Kidney epithelial cell (primary cell): Measurements from ENCODE around the gene DNAJC30. TPM values are rescaled to one million over a fixed set of nuclear protein-coding genes. Genes with fewer than 3 reads are reported as not detected.

Experiments
- DNase-seq: peaks from one replicate; pipeline ENCODE4 v3.0.0-alpha.2; 2010; ENCODE audit warnings: low read depth
- H3K27me3 ChIP-seq: 2 replicates; pipeline ENCODE4 v1.6.0; 2011; ENCODE audit warnings: low read length; ENCODE audit not compliant: control insufficient read depth, insufficient read depth
- H3K36me3 ChIP-seq: 2 replicates; pipeline ENCODE4 v1.5.1; 2011; ENCODE audit warnings: low read length; ENCODE audit not compliant: control insufficient read depth, insufficient read depth
- H3K4me3 ChIP-seq: 2 replicates; pipeline ENCODE4 v1.5.1; 2011; ENCODE audit warnings: low read depth, mild to moderate bottlenecking, control low read depth, low read length
- CTCF ChIP-seq: IDR thresholded peaks from 2 replicates; pipeline ENCODE4 v1.5.1; 2011; ENCODE audit warnings: mild to moderate bottlenecking, moderate library complexity, low read length, control low read depth, inconsistent platforms; ENCODE audit not compliant: insufficient read depth, poor library complexity, severe bottlenecking
- total RNA-seq: library from RNA; depleted of rRNA; stranded (reverse); fragments of >200 nt; gene quantifications from 2 replicates; pipeline ENCODE4 v1.2.3, GENCODE V29; 2015

Gene DNAJC30
- total RNA-seq, 1 donor from 2014 or later = 5.1 TPM

- TF ChIP-seq CTCF = no peak
- Histone ChIP-seq H3K4me3 (no peak overlapping the region), H3K36me3 (peaks cover 3% of the 10 kb centered on the region), H3K27me3 (no peaks in the 10 kb centered on the region)
- no peak for DNase-seq
Measured at GRCh38 chr7:73705551-73705920, 22.3 kb upstream of the DNAJC30 start.

- TF ChIP-seq CTCF = no peak
- DNase-seq = no peak
Measured at GRCh38 chr7:73704640-73705550, 21.6 kb upstream of the DNAJC30 start.

GRCh38 chr7:73703757-73704639 lies 20.7 kb upstream of the DNAJC30 start:
- Histone ChIP-seq H3K27me3 (no peaks in the 10 kb centered on the region), H3K36me3 (peaks cover 4% of the 10 kb centered on the region), H3K4me3 (no peak overlapping the region)
- no peak for TF ChIP-seq CTCF
- no peak for DNase-seq

More at GRCh38 chr7:73704640-73705550, 21.6 kb upstream of the DNAJC30 start:
- H3K27me3 ChIP-seq = no peaks in the 10 kb centered on the region
- no peak overlapping the region for H3K4me3 ChIP-seq
- peaks cover 3% of the 10 kb centered on the region for H3K36me3 ChIP-seq

- Histone ChIP-seq H3K36me3 (peaks cover 4% of the 10 kb centered on the region), H3K4me3 (no peak overlapping the region), H3K27me3 (no peaks in the 10 kb centered on the region)
- DNase-seq = no peak
- no peak for TF ChIP-seq CTCF
Measured at GRCh38 chr7:73703225-73703624, 20.0 kb upstream of the DNAJC30 start.

GRCh38 chr7:73702665-73703064 lies 19.4 kb upstream of the DNAJC30 start:
- no peaks in the 10 kb centered on the region for H3K27me3 ChIP-seq
- H3K36me3 ChIP-seq = peaks cover 4% of the 10 kb centered on the region
- no peak for TF ChIP-seq CTCF
- H3K4me3 ChIP-seq = no peak overlapping the region
- DNase-seq = no peak
